AG04450 (cell line): ENCODE data around the gene EIF2B1. TPM values are rescaled to one million over a fixed set of nuclear protein-coding genes. Genes with fewer than 3 reads are reported as not detected.

Source experiments
- CTCF ChIA-PET: fragments of 300-600, 350-600 bp; formaldehyde crosslinking; extraction: SDS; loops from one replicate; lab custom pipeline; 2022; ENCODE audit warnings: antibody characterized with exemption, inconsistent platforms; lab: Charles Lee
- POLR2A ChIA-PET: fragments of 350-600 bp; formaldehyde crosslinking; extraction: SDS; loops from one replicate; lab custom pipeline; 2021; ENCODE audit warnings: antibody characterized with exemption, inconsistent platforms; lab: Yijun Ruan, JAX
- DNase-seq: peaks from one replicate; pipeline ENCODE4 v3.0.0-alpha.2; 2011; ENCODE audit warnings: low read depth, low spot score
- H3K27ac ChIP-seq: one replicate; pipeline ENCODE4 v1.5.1; 2012; ENCODE audit warnings: low read depth, low read length, control low read depth
- H3K27me3 ChIP-seq: one replicate; pipeline ENCODE4 v1.6.0; 2012; ENCODE audit warnings: low read length; ENCODE audit not compliant: control insufficient read depth, insufficient read depth
- H3K4me3 ChIP-seq: 2 replicates; pipeline ENCODE4 v1.5.1; 2011; ENCODE audit warnings: mild to moderate bottlenecking, low read depth, low read length, control low read depth
- H3K9me3 ChIP-seq: 2 replicates; pipeline ENCODE4 v1.5.1; 2012; ENCODE audit warnings: low read length; ENCODE audit not compliant: control insufficient read depth, insufficient read depth
- polyA plus RNA-seq: library from polyadenylated mRNA; depleted of rRNA; stranded (reverse); fragments of >200 nt; gene quantifications from 2 replicates; pipeline ENCODE4 v1.2.3, GENCODE V29; 2011
- TF ChIP-seq, protein P1 (sequence below): IDR thresholded peaks from 2 replicates; pipeline ENCODE4 v1.5.1; 2011; ENCODE audit warnings: low read depth, low read length, control low read depth, inconsistent platforms

Gene EIF2B1
- polyA plus RNA-seq, 1 experiment = 36.6 TPM

GRCh38 chr12:123659996-123660727 is 26.7 kb upstream of the EIF2B1 start:
- TF ChIP-seq, protein P1, sequence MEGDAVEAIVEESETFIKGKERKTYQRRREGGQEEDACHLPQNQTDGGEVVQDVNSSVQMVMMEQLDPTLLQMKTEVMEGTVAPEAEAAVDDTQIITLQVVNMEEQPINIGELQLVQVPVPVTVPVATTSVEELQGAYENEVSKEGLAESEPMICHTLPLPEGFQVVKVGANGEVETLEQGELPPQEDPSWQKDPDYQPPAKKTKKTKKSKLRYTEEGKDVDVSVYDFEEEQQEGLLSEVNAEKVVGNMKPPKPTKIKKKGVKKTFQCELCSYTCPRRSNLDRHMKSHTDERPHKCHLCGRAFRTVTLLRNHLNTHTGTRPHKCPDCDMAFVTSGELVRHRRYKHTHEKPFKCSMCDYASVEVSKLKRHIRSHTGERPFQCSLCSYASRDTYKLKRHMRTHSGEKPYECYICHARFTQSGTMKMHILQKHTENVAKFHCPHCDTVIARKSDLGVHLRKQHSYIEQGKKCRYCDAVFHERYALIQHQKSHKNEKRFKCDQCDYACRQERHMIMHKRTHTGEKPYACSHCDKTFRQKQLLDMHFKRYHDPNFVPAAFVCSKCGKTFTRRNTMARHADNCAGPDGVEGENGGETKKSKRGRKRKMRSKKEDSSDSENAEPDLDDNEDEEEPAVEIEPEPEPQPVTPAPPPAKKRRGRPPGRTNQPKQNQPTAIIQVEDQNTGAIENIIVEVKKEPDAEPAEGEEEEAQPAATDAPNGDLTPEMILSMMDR = no peak
- no peak overlapping the region for H3K4me3 ChIP-seq
- peak overlapping the region; percentile 52 for H3K27ac ChIP-seq
- H3K27me3 ChIP-seq = no peaks in the 10 kb centered on the region
- ChIA-PET POLR2A (interaction anchor here (0.6 to 1.9 kb wide), 2 partner anchors 52 to 1045 kb away, joined by 6 to 7 read pairs; partner anchors contain the start of gene ATP6V0A2), CTCF (interaction anchor here (1.5 kb wide), 1 partner anchor 324 kb away, joined by 6 read pairs; no protein-coding TSS in a partner anchor)
- no peaks in the 10 kb centered on the region for H3K9me3 ChIP-seq
- DNase-seq = peak; percentile 34

DNA sequence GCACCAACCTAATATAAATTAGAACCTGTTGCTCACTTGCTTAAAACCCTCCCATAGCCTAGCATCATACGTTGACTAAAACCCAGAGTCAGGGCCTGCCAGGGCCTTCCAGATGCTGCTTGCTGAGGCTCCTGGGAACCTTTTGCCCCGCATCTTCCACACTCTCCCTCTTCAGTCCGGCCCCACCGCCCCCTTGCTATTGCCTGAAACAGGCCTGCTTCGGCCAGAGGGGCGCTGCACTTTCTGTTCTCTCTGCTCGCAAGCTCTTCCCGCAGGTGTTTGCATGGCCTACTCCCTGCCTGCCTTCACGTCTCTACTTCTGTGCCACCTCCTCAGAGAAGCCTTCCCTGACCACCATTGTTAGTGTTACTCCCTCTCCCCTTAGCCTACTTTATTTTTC is 23.7 kb upstream of the EIF2B1 start:
- CTCF ChIA-PET = no interaction called here
- no peaks in the 10 kb centered on the region for H3K27me3 ChIP-seq
- H3K27ac ChIP-seq = no peak overlapping the region
- no peak for DNase-seq
- no peak overlapping the region for H3K4me3 ChIP-seq
- POLR2A ChIA-PET = no interaction called here
- TF ChIP-seq, protein P1 = no peak
- H3K9me3 ChIP-seq = no peaks in the 10 kb centered on the region

DNA sequence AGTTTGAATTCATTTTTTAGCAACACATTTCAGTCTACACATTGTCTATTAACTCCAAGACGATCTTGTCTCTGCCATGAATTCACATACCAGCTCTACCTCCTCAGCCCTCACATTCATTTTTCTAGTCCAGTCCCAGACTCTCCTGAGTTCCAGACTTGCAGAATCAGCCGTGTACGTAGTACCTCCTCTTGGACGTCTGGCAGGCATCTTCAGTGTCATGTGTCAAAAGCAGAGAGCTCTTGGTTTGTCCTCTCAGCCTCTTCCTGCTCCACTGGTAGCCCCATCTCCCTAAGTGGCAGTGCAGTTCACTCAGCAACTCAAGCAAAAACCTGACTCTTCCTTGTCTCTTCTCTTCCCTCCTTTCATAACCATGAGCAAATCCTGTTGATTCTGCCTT is 22.9 kb upstream of the EIF2B1 start:
- ChIA-PET CTCF (no interaction called here), POLR2A (no interaction called here)
- H3K27ac ChIP-seq = no peak overlapping the region
- no peak for DNase-seq
- TF ChIP-seq, protein P1 = no peak
- no peaks in the 10 kb centered on the region for H3K27me3 ChIP-seq
- H3K9me3 ChIP-seq = no peaks in the 10 kb centered on the region
- no peak overlapping the region for H3K4me3 ChIP-seq

GRCh38 chr12:123655420-123655819 is 21.9 kb upstream of the EIF2B1 start:
- POLR2A ChIA-PET = no interaction called here
- DNase-seq = no peak
- CTCF ChIA-PET = no interaction called here

GRCh38 chr12:123654129-123654701 is 20.7 kb upstream of the EIF2B1 start:
- POLR2A ChIA-PET = no interaction called here
- H3K9me3 ChIP-seq = no peaks in the 10 kb centered on the region
- H3K4me3 ChIP-seq = no peak overlapping the region
- H3K27ac ChIP-seq = no peak overlapping the region
- DNase-seq = no peak
- TF ChIP-seq, protein P1 = no peak
- CTCF ChIA-PET = no interaction called here
- H3K27me3 ChIP-seq = no peaks in the 10 kb centered on the region

More at GRCh38 chr12:123655420-123655819, 21.9 kb upstream of the EIF2B1 start:
- H3K9me3 ChIP-seq = no peaks in the 10 kb centered on the region
- no peak overlapping the region for H3K4me3 ChIP-seq
- TF ChIP-seq, protein P1 = no peak
- H3K27ac ChIP-seq = no peak overlapping the region
- no peaks in the 10 kb centered on the region for H3K27me3 ChIP-seq
